DOHH2 (cell line): ENCODE data around the gene TWSG1.

Experiments used
- H3F3A ChIP-seq: fragments of 200-600 bp; sonication (generic), shearing (Covaris generic); 2 replicates; pipeline ENCODE4 v1.6.0; 2016; ENCODE audit warnings: antibody characterized with exemption, mild to moderate bottlenecking; ENCODE audit not compliant: control insufficient read depth, insufficient read depth
- H3K27ac ChIP-seq: fragments of 200-600 bp; sonication (generic); 2 replicates; pipeline ENCODE4 v1.5.1; 2014; ENCODE audit warnings: low read depth, mild to moderate bottlenecking, low read length, moderate library complexity
- H3K27me3 ChIP-seq: fragments of 200-600 bp; sonication (generic); 2 replicates; pipeline ENCODE4 v1.6.1; 2014; ENCODE audit warnings: mild to moderate bottlenecking, low read length, mixed read lengths; ENCODE audit not compliant: control insufficient read depth
- H3K36me3 ChIP-seq: fragments of 200-600 bp; sonication (generic); 2 replicates; pipeline ENCODE4 v1.6.1; 2014; ENCODE audit warnings: mild to moderate bottlenecking, low read length, moderate library complexity, mixed read lengths; ENCODE audit not compliant: control insufficient read depth
- H3K4me1 ChIP-seq: fragments of 200-600 bp; sonication (generic); 2 replicates; pipeline ENCODE4 v1.6.1; 2014; ENCODE audit warnings: mild to moderate bottlenecking, low read length, mixed read lengths; ENCODE audit not compliant: control insufficient read depth
- H3K4me2 ChIP-seq: fragments of 200-600 bp; sonication (generic); 2 replicates; pipeline ENCODE4 v1.6.0; 2014; ENCODE audit warnings: mild to moderate bottlenecking, low read length, moderate library complexity
- H3K4me3 ChIP-seq: fragments of 200-600 bp; sonication (generic); 2 replicates; pipeline ENCODE4 v1.5.1; 2014; ENCODE audit warnings: mild to moderate bottlenecking, low read length, mixed read lengths
- H3K79me2 ChIP-seq: fragments of 200-600 bp; sonication (generic); 2 replicates; pipeline ENCODE4 v1.6.1; 2014; ENCODE audit warnings: mild to moderate bottlenecking, low read length, mixed read lengths; ENCODE audit not compliant: control insufficient read depth
- H3K9me2 ChIP-seq: fragments of 200-600 bp; sonication (generic); replicated peaks from 2 replicates; pipeline ENCODE4 v1.6.1; 2014; ENCODE audit warnings: mild to moderate bottlenecking, low read length, mixed read lengths; ENCODE audit not compliant: control insufficient read depth
- H3K9me3 ChIP-seq: fragments of 200-600 bp; sonication (generic); 2 replicates; pipeline ENCODE4 v1.6.1; 2014; ENCODE audit warnings: antibody characterized with exemption, low read length, mixed read lengths; ENCODE audit not compliant: control insufficient read depth, insufficient read depth
- H4K20me1 ChIP-seq: fragments of 200-600 bp; sonication (generic); 2 replicates; pipeline ENCODE4 v1.6.0; 2014; ENCODE audit warnings: low read depth, mild to moderate bottlenecking, antibody characterized with exemption, low read length, moderate library complexity; ENCODE audit not compliant: control insufficient read depth, insufficient read depth
- CTCF ChIP-seq: fragments of 200-600 bp; sonication (generic); IDR thresholded peaks from one replicate; pipeline ENCODE4 v1.5.1; 2014; ENCODE audit warnings: antibody characterized with exemption, mild to moderate bottlenecking, low read depth, low read length; ENCODE audit not compliant: poor library complexity, severe bottlenecking
- EZH2phosphoT487 ChIP-seq: fragments of 200-600 bp; sonication (generic); IDR thresholded peaks from 2 replicates; pipeline ENCODE4 v1.6.1; 2017; ENCODE audit warnings: borderline replicate concordance, mild to moderate bottlenecking, antibody characterized with exemption, low read length, moderate library complexity, mixed read lengths

TWSG1 gene

GRCh38 chr18:9346775-9347174 lies 12.2 kb downstream of the TWSG1 start:
- H3K4me3 ChIP-seq, result no peak overlapping the region
- H3K27me3 ChIP-seq, result no peaks in the 10 kb centered on the region
- H3K9me2 ChIP-seq, result no peaks in the 10 kb centered on the region
- TF ChIP-seq CTCF (no peak), EZH2phosphoT487 (no peak)
- no peak overlapping the region for H3K4me2 ChIP-seq
- H3K4me1 ChIP-seq, result no peaks in the 10 kb centered on the region
- no peak overlapping the region for H3K27ac ChIP-seq
- no peaks in the 10 kb centered on the region for H4K20me1 ChIP-seq
- H3K79me2 ChIP-seq, result no peaks in the 10 kb centered on the region
- no peaks in the 10 kb centered on the region for H3K9me3 ChIP-seq
- H3F3A ChIP-seq, result no peaks in the 10 kb centered on the region
- peaks cover 8% of the 10 kb centered on the region for H3K36me3 ChIP-seq

- H3K9me3 ChIP-seq, result no peaks in the 10 kb centered on the region
- H3K9me2 ChIP-seq, result no peaks in the 10 kb centered on the region
- H3K27me3 ChIP-seq, result no peaks in the 10 kb centered on the region
- H3K4me2 ChIP-seq, result no peak overlapping the region
- no peaks in the 10 kb centered on the region for H4K20me1 ChIP-seq
- H3K4me1 ChIP-seq, result no peaks in the 10 kb centered on the region
- no peak overlapping the region for H3K27ac ChIP-seq
- no peaks in the 10 kb centered on the region for H3F3A ChIP-seq
- H3K79me2 ChIP-seq, result no peaks in the 10 kb centered on the region
- H3K36me3 ChIP-seq, result peaks cover 5% of the 10 kb centered on the region
- no peak overlapping the region for H3K4me3 ChIP-seq
- no peak for TF ChIP-seq EZH2phosphoT487
- no peak for TF ChIP-seq CTCF
These were observed 13.6 kb downstream of the TWSG1 start for GRCh38 chr18:9348079-9348671.

GRCh38 chr18:9348766-9349165 lies 14.2 kb downstream of the TWSG1 start:
- Histone ChIP-seq H3K36me3 (peaks cover 5% of the 10 kb centered on the region), H3F3A (no peaks in the 10 kb centered on the region), H3K4me2 (no peak overlapping the region), H3K27ac (no peak overlapping the region), H4K20me1 (no peaks in the 10 kb centered on the region), H3K4me3 (no peak overlapping the region), H3K4me1 (no peaks in the 10 kb centered on the region), H3K27me3 (no peaks in the 10 kb centered on the region), H3K9me3 (no peaks in the 10 kb centered on the region), H3K79me2 (no peaks in the 10 kb centered on the region), H3K9me2 (no peaks in the 10 kb centered on the region)
- TF ChIP-seq EZH2phosphoT487 (no peak), CTCF (no peak)
